ENCODE measurements around the gene CR1L.

GRCh38 chr1:207659545-207660153 lies 14.7 kb downstream of the CR1L start:
- TF ChIP-seq, protein P1, sequence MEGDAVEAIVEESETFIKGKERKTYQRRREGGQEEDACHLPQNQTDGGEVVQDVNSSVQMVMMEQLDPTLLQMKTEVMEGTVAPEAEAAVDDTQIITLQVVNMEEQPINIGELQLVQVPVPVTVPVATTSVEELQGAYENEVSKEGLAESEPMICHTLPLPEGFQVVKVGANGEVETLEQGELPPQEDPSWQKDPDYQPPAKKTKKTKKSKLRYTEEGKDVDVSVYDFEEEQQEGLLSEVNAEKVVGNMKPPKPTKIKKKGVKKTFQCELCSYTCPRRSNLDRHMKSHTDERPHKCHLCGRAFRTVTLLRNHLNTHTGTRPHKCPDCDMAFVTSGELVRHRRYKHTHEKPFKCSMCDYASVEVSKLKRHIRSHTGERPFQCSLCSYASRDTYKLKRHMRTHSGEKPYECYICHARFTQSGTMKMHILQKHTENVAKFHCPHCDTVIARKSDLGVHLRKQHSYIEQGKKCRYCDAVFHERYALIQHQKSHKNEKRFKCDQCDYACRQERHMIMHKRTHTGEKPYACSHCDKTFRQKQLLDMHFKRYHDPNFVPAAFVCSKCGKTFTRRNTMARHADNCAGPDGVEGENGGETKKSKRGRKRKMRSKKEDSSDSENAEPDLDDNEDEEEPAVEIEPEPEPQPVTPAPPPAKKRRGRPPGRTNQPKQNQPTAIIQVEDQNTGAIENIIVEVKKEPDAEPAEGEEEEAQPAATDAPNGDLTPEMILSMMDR (IDR thresholded peaks at IDR 0.05): no peak
- no peak for TF ChIP-seq ZNF263 (CRISPR knock-in tag; IDR thresholded peaks at IDR 0.05; ENCODE audit: low read depth)
- no peak for TF ChIP-seq ZNF138 (CRISPR knock-in tag; conservative IDR thresholded peaks at IDR 0.05)
- no peak for TF ChIP-seq CREB1 (CRISPR knock-in tag; IDR thresholded peaks at IDR 0.05)
- TF ChIP-seq GABPB1 (CRISPR knock-in tag; IDR thresholded peaks at IDR 0.05): no peak
- TF ChIP-seq, protein P2, sequence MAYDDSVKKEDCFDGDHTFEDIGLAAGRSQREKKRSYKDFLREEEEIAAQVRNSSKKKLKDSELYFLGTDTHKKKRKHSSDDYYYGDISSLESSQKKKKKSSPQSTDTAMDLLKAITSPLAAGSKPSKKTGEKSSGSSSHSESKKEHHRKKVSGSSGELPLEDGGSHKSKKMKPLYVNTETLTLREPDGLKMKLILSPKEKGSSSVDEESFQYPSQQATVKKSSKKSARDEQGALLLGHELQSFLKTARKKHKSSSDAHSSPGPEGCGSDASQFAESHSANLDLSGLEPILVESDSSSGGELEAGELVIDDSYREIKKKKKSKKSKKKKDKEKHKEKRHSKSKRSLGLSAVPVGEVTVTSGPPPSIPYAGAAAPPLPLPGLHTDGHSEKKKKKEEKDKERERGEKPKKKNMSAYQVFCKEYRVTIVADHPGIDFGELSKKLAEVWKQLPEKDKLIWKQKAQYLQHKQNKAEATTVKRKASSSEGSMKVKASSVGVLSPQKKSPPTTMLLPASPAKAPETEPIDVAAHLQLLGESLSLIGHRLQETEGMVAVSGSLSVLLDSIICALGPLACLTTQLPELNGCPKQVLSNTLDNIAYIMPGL (CRISPR knock-in tag; IDR thresholded peaks at IDR 0.05): no peak

All from WTC11 (cell line).